HG02981 (cell line): Measurements from ENCODE around the gene DDX27.

Experiments used
- ATAC-seq: cut with Tn5 transposase; IDR thresholded peaks from one replicate; pipeline ENCODE4 v1.9.1; 2021; ENCODE audit warnings: mild to moderate bottlenecking, moderate library complexity; ENCODE audit not compliant: unreplicated experiment

The DDX27 gene

DNA sequence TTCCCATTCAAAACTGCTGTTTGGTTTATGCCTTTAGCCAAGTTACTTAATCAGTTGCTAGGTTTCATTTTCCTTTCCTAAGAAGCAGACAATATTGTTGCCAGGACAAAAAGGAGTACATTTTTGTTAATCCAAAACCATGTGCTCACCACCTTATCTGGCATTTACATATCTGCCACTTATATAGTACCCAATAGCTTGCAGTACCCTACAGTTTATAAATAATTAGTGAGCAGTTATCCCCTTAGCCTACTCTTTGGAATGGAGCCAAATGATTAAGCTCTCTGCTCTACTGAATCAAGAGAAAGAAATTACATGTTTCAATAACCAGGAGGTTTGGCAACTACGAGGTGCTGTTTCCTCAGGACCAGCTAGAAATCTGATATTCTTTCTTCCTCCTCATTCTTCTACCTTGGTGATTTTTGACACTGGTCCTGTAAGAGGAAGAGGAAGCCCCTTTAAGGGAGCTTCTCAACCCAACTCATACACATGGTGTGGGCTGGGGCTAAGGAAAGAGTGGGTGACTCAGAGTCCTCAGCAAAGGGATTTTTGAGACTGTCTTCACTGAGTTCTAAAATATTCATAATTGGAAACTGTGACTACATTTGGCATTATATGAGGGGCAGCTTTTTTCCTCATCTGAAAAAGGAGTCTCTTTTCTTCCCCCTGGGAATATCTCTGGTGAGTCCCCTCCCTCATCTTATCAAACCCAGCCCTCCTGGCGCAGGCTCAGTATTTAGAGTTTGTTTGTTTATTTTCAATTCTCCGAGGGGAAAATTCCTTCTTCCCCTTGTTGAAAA, 57.1 kb downstream of the DDX27 start:
- no peak for ATAC-seq

DNA sequence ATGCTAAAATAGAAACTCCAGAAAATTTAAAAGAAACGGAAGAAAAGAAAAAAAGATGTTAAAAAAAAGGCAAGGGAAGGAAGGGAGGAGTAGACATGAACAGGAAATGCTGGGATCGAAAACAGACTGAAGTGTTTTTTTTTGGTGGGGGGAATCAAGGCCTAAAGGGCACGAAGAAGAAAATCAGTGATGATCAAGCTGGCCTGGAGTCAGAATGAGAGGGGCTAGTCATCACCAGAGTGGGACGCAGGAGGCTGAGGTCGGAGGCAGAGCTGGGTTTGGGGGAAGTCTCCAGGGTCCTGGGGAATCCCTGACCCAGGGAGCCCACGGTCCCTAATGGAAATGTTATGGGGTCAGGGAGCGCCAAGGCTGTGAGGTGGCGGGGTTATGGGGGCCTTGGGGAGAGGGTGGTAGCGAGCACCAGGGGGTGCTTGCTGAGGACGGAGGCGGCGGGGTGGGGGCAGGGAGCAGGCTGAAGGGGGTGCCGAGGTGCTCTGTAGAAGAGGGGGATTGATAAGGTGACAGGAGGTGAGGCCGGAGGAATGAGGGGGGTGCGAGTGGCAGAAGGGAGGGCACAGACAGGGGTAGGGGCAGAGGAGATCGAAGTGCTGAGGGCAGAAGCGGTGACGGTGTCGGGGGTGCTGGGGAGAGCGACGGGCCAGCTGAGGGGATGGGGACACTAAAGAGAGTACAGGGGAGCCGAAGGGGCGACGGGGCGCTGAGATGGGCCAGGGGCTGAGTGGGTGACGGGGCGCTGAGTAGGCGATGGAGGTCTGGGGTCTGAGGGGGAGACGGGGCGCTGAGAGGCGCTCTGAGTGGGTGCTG, 58.0 kb downstream of the DDX27 start:
- no peak for ATAC-seq

DNA sequence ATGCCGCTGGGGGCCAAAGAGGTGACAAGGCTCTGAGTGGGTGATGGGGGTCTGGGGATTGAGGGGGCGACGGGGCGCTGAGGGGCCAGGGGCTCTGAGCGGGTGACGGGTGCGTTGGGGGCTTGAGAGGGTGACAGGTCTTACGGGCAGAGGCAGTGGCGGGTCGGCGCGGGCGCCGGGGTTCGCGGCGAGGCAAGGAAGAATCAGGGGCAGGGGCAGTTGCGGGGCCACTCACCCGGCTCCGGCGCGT, 58.5 kb downstream of the DDX27 start:
- ATAC-seq, result no peak

DNA sequence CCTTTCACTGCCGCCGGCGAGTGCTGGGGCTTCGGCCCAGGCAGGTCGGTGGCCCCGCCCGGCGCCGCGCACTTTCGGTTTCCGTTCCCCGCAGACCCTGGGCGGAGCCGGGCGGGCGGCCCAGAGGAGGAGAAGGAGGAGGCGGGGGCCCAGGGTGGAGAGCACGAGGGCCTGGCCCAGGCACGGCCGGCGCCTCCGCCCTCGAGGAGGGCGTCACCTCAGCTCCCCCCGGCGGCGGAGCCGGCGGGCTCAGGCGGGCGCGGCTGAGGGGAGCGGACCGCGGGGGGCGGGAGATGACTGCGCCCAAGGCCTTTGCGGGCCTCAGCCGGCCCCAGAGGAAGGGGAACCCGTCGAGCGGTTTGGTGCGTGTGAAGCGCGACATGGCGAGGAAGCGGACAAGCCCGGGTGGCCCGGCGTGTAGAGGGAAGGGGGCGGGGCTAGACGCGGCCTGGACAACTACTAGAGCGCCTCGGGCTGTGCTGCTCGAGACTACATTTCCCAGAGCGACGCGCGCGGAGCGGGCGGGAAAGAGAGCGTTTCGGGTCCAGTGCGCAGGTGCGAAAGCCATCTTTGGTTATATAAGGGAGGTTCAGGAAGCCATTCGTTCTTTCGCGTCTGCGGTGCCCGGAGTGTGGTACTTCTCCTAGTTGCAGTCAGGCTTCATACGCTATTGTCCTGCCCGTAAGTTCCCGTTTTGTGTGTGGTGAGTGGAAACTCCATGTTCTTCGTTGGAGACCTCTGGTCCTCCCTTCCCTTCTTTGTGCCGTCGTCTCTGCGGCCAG, 59.0 kb downstream of the DDX27 start, which contains the start of gene ZNFX1:
TSS of gene ZNFX1 (minus strand) at position 22 of the 782 bp plus-strand sequence. CDS start 2,218 bp downstream, outside the sequence.
- ATAC-seq, result peak; percentile 74

DNA sequence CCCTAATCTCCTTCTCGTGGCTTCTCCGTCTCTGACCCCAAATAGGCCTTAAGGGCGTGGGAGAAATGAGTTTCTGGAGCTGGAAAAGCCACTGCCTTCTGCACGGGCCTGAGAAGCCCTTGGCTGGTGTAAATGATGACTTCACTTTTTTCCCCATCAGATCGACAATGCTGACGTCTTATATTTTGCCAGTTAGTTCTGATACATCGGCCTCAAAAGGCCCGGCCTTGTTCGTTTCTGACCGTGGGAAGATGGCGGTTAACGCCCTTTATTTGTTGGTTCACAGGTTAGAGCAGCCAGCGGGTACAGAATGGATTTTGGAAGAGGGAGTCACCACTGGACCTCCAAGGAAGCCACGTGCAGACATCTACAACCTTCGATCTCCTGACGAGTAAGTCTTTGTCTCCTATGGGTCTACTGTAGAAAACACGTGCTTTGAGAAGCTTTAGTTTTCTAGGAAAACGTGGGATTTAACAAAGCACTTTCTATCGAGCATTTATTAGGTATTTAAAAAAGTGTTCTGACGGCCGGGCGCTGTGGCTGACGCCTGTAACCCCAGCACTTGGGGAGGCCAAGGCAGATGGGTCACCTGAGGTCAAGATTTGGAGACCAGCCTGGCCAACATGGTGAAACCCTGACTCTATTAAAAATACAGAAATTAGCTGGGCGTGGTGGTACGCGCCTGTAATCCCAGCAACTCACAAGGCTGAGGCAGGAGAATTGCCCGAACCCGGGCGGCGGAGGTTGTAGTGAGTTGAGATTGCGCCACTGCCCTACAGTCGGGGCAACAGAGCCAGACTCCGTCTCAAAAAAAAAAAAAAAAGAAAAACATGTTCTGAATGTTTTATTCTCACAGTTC, 59.8 kb downstream of the DDX27 start:
- ATAC-seq, result no peak

DNA sequence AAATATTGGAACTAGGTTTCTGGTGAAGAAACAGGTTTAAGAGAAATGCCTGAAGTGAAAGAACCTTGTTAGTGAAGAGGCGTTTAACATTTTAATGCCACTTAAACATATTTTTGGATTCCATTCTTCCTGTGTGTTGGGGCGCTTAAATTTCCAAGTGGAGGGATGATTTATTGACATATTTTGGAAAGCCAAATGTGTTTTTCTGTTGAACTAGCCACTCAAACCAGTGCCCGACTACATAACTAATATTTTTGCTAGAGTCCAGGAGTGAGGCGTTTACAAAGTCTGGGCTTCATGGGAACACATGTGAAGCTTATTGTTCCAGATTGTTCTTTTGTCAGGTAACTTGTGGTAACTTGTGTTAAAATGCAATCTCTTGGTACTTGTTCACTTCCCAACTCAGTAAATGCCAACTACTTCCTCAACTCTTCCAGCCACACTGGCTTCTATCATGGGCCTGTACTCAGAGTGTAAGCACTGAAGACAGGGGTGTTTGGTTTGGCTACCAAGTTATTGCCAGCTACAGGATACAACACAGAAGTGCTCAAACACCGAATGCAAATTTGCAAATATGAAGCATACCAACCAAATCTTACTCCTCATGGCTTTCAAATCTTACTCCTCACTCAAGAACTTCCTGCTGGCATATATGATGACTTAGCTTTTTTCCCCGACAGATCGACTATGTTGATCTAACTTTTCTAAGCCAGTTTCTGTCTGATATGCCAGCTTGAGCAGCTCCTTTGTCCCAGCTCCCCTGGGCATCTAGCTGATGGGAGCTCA, 60.7 kb downstream of the DDX27 start:
- no peak for ATAC-seq

DNA sequence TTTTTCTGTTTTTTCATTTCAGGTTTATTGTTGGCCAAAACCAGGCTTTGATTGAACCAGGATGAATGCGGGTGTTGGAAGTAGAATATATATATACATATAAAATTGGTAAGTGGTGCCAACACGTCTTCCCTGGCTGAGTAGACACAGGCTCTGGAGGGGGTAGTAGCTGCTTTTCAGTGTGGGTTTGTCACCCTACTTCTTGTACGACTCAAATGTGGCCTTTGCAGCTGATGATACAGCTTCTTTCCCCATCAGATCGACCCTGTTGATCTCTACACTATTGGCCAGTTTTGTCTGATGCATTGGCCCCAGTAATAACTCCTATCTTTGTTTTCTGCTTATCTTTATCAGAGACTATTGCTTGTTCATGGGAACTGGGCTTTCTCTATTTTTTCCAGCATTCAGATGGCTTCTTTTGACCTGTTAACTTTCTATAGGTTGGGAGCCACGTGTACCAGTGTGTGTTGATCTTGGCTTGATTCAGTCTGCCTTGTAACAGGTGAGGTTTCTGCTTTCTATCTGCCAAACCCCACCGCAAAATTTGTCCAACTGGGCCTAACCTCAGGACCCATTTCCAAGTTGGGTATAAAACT, 61.3 kb downstream of the DDX27 start:
- no peak for ATAC-seq

DNA sequence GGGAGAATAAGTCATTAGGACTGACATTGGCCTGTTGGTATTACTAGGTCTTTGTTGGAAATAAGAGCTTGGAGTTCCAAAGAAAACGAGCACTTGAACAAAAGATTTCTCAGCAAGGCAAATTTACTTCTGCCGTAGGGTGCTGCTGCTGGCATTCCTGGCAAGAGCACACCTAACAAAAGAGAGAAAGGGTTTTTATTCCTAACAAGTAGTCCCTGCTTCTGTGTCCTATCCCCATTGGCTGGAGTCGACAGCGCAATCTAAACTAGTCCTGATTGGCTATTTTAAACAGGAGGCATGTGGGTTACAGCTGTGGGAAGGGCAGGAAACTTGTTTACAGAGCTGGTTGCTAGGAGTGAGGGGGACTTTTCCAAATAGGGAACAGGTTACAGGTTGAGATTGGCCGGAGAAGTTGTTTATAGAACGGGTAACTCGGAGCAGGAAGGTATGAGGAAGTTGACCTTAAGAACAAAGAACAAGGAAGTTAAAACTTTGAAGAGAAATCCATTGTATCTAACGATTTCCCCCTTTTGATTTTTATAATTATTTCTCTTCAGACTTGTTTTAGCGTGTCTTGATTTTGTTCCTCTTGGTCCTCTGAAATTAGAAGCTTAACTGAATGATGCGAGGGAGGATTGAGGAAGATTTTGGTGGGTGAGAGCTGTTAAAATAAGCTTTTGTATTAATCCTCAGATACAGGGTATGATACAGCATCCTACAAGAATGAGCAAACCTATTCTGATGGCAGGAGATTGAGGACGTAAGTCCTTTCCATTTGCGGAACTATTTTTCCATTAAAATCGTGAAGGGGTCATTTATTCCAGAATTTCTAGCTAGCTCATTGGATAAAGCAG, 62.1 kb downstream of the DDX27 start:
- ATAC-seq, result no peak

DNA sequence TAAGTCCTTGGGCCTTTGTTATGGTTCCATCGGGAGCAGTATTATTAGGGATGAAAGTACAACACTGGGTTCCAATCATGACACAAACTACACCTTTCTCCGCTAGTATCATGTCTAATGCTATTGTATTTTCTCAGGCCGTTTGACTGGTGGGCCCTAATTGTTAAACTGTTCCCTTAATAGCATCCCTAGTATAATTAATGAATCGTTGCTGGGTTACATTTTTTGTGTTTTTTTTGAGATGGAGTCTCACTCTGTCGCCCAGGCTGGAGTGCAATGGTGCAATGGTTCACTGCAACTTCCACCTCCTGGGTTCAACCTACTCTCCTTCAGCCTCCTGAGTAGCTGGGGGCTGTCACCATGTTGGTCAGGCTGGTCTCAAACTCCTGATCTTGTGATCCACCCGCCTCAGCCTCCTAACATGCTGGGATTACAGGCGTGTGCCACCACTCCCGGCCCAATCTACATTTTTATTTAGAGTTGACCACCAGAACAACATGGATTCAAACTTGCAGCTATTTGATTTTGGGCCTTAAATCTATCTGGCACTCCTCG, 62.8 kb downstream of the DDX27 start:
- no peak for ATAC-seq

DNA sequence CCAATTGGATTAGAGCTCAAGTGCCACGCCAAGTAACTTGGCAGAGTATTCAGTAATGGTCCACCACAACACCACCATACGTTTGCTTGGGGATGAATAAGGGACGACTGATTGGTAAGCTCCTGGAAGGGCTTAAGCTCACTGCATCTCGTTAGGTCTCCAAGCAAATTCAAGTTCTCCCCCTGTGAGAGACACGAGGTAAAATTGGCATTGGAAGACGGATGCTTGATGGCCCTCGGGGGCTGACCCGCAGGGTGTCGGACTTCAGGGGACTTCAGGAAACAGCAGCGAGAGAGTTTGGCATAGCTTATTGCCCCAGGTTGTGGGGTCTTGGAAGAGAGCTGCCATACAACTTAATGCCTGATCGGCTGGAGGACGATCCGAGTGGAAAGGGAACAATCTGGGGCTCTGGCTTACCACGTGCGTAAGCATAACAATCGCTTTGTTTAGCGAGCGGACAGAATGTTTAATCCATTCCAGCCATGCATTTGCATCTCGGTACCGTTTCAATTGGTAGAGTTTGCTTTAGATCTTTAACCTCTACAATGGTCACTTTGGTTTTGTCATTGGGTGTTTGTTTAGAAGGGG, 63.5 kb downstream of the DDX27 start:
- ATAC-seq, result no peak

DNA sequence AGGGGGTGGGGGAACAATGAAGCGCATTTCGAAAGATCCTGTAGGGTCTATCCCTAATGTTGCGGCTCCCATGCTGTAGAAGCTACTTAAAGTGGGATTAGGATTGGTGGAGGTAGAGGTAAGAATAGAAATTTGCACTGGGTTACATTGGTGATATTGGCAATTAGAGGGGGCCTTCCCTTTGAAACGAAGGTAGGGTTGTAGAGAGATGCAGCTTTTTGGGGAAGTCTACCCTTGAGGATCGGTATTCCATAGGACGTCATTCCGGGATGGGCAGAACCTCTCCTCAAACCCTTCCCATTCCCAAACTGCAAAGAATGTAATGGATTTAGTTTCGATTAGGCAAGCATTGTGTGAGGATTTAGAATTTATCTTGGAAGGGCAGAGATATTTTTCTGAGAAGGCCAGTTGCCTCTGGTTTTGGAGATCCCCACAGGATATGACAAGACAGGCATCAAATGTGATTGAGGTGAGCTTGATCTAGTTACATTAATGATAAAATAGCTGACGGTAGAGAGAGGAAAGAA, 64.0 kb downstream of the DDX27 start:
- no peak for ATAC-seq

DNA sequence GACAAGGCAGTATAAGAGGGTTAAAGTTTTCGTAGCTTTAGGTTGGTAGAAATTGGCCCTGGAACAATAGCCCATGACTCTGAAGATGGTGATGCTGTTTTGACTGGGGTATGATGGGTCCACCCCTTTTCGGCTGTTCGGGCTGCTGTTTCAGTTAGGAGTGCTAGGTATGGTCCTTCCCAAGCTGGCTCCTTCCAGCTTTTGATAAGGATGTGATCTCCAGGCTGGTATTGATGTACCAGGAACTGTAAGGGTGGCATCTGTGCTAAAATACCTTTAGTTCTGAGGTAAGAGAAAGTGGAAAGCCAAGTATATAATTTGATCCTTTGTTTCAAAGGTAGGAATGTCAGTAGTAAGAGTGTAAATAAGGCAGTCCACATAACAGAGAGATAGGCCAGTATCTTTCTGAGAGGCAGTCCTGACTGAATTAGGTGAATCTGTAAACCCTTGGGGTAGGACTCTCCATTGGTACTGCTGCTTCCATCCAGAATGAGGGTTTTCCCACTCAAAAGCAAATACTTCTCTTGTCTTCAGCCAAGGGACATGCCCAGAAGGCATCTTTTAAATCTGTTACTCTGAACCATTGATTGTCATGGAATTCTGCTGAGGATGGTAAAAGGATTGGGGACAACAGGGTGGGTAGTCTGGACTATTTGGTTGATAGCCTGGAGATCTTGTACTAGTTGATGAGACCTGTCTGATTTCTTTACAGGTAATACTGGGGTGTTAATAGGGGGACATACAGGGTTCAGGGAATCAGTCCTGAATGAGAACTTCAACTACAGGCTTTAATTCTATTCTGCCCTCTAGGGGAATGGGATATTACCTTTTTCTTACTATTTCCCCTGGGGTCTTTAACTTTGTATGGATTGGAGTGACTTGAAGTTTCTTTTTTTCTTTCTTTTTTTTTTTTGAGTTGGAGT, 64.7 kb downstream of the DDX27 start:
- no peak for ATAC-seq

DNA sequence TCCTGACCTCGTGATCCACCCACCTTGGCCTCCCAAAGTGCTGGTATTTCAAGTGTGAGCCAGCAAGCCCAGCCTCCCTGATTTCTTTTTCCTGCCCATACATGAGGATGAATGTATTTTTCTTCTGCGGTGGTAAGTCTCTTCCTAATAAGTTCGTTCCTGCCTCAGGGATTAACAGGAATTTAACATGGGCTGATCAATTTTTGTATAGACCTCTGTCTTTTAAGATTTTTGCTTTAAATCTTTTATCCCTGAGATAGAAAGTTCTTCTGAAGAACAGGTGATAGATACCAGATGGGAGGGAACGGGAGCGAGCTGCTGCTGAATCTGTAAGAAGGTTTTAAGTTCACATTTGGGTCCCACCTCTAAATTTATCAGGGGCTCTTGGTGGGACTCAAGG, 65.6 kb downstream of the DDX27 start:
- ATAC-seq, result no peak

DNA sequence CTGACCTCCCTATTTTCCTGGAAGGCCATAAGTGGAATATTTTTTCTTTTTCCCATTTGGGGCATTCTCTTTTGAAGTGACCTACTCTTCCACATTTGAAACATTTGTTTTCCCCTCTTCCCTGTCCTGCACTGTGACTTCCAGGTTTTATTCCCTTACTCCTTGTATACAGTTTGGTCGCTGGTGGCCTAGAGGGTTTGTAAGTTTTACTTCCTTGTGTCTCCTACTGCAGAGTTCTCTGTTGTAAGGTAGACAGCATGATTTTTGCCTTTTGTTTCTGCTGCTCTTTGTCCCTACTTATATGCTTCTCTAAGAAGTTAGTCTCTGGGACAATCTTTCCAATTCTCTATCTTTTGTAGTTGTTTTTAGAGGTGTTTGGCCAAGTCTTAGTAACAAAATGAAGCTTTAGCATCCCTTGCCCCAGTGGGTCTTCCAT, 66.0 kb downstream of the DDX27 start:
- ATAC-seq, result no peak

DNA sequence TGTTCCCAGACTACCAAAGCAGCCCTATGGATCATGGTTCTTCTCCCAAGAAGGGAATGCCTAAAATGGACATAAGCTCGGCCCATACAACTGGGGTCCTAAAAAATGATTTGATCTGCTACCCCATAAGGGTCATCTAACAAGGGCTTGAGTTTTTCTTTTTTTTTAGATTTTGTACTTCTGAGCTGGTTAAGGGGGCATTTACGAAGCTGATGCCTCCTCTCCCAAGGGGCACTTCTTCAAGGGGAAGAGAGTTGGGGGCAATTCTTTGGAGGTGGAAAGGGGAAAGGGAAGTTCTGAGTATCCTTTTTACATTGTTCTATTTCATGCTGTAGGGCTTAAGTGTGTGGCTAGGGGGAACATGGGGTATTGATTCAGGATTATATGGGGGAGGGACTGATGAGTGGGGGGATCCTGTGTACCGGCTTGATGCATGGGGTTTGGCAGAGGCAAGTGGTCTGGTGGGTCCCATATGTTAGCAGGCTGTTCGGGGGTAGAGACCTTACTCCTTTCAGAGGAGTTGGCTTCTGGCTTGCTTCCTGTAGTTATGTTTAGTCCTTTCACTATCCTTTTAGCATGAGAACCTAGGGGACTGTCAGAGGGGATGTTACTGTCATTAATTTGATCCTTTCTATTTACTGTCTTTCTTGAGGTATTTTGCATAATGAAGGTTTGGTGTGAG, 66.7 kb downstream of the DDX27 start:
- ATAC-seq, result no peak
